KG1 (cell line): ENCODE data around the gene ACTR1B.
"Not testable (repeated sequence)": the region's sequence is repeated elsewhere in the genome, so short reads cannot be mapped to it uniquely, and the experiment has no call there.

ENCODE experiments used
- DNase-seq: peaks from one replicate; lab custom pipeline; 2025; lab: John Stamatoyannopoulos, UW

Gene ACTR1B

GRCh38 chr2:97615746-97616145 is 48.1 kb downstream of the ACTR1B start:
- DNase-seq = not testable (repeated sequence)

- not testable (repeated sequence) for DNase-seq
Measured at GRCh38 chr2:97611895-97612294, 51.9 kb downstream of the ACTR1B start.

- not testable (repeated sequence) for DNase-seq
Measured at GRCh38 chr2:97608745-97609144, 55.1 kb downstream of the ACTR1B start.
